T47D (cell line): ENCODE results near the gene CASKIN2.

Source experiments
- DNase-seq, 2 experiments: peaks; one replicate each; pipeline versions ENCODE4 v3.0.0 to v3.0.0-alpha.2; 2011 to 2012; ENCODE audit warnings: low read depth in 1 of 2, low spot score in 1 of 2
- JUND ChIP-seq: IDR thresholded peaks from 2 replicates; pipeline ENCODE4 v1.6.1; 2012; ENCODE audit warnings: low read depth
- in situ Hi-C: cut with HindIII; loops from 2 replicates; pipeline ENCODE4 v1.10.0; 2016; ENCODE audit warnings: low sequenced_read_pairs, low pct_unique_long_range_greater_than_20kb

CASKIN2 gene

DNA sequence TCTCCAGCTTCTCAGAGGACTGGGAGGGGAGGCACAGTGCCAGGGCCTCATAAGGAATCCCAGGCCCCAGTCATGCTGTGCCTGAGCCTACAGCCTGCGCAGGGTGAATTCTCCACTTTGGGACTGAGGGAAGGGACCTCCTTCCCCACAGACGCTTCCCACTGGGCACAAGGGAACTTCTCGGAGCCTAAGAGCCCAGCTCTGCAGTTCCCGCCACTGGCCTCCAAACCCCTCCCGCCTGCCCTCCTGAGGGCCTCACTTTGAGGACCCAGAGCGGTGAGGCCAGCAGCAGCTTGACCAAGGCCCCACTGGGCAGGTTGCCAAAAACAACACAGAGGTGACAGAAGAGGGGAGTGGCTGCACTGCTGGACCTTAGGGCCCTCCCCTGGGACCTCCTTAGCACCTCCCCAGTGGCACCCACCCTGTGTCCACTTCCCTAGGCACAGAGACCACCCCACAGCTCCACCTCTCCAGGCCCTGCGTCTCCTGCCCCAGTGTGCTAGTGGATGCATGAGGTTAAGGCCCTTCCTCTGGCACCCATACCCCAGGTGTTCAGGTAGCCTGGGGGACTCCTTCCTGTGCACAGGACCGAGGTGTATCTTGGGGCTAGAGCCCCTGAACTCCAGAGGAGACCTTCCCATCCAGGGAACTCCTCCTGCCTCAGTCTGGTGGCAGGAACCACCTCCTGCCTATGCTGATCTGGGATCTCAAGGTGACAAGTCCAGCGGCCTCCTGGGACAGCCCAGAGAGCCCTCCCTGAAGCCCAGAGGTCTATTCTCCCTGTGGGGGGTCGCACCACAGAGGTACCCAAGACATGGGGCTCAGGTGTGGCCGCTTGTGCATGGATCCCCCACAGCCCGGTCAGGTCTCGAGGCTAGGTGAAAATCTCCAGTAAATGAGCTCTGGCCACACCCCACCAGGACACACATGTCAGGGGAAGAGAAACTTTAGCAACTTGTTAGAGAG lies 3.4 kb downstream of the CASKIN2 start:
- DNase-seq, result peak in 1 of 2 experiments; percentile 25
- no peak for TF ChIP-seq JUND
- in situ Hi-C loops, result no loop called here

DNA sequence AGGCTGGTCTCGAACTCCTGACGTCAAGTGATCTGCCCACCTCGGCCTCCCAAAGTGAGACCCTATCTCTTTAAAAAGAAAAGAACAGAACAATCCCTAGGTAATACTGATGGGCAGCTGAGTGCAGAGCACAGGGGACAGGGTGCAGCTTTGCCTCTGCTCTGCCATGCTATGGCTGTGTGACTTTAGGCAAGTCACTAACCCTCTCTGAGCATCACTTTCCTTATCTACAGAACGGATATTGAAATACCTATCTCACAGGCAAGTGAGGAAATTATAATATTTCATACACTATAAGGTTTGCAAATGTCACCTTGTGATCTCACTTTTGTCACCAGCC lies 4.1 kb downstream of the CASKIN2 start:
- TF ChIP-seq JUND, result no peak
- DNase-seq, result no peak
- in situ Hi-C loops, result no loop called here

DNA sequence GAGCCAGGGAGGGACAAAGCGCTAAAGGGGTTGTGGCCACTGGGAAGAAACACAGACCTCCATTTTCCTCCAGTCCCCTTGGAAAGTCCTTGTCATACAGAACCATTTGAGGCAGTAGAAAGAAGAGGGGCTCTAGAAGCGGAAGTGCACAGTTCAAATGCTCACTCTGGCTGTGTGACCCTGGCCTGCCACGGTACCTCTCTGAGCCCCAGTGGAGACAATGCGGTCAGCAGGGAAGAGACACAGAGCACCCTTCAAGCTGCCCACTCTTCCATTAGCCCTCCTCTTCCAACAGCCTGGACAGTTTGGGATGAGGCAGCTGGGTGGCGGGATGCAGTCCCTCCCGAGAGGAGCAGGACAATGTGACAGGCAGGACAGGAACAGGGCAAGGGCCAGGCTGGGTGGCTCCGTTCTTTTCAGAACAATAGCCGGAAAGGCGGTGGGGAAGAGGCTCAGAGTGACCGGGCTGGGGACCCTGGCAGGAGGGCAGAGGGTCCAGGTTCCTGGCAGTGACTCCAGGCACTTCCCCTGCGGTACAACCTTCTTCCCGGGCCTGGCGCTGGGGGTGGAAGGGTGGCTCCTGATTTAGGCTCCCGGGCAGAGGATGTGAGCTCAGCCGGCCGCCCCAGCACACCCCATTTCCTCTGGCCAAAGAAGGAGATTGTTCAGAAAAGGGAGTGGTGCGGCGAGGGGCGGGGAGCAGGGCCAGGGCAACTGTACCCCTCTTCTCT lies 5.6 kb downstream of the CASKIN2 start:
- in situ Hi-C loops, result no loop called here
- DNase-seq, result no peak
- TF ChIP-seq JUND, result no peak

DNA sequence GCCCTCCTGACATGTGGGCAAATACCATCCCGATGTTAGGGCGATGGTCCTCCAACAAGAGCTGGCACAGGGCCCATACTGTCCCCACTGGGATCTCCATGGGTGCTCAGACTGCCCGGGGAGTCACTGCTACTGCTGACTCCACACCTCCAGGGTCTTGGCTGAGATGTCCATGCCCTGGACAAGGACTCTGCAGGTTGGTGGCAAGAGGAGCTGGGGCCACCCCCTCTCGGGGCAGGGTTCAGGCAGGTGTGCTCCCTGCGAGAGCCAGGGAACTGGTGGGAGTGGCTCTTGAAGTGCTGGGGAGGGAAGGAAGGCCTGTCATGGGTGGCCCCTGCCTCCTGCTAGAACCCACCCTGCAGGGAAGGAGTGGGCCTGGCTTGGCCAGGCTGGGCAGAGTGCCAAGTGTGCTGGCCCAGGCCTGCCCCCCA lies 6.4 kb downstream of the CASKIN2 start:
- in situ Hi-C loops, result no loop called here

DNA sequence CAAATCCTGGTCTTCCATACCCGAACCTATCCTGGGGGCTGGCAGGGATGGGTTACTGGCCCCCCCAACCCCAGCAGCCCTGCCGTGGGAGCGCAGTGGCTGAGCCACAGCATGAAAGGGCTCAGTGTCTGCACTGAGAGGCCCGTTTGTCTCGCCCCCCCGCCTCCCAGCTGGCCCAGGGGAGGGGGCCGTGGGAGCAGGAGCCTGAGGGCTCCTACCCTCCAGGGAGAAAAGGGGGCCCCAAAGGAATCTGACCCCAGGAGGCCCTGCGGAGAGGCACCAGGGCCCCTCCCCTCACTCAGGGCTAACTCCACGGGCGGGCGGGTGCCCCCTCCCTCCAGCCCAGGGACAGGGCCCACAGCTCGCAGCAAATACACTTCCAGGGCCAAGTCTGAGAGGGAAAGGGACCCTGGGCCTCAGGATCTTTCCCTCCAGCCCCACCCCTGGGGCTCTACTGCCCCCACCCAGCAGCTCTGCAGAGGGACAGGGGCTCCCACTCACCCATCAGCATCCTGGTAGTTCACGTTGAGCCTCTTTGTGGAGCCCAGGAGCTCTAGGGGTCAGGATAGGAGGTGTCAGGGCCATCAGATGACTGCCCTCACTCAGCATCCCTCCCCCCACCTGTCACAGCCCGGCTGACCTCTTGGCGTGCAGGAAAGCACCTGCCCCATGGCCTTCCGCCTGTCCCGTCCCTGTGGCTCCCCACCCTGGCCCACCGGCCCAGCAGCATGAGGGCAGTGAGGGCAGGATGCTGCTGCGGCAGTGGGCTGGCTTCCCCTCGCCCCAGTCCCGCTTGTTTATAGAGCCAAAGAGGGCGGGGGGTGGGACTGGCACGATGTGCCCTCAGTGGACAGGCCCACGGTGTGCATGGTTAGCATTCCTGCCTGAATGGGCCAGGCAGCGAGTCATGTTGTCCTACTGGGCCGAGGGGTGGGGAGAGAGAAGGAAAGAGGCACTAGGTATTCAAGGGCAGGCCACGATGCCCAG lies 7.3 kb downstream of the CASKIN2 start:
- in situ Hi-C loops, result no loop called here
- DNase-seq, result no peak
- TF ChIP-seq JUND, result no peak

More for the DNA sequence above, 6.4 kb downstream of the CASKIN2 start:
- DNase-seq, result no peak
- no peak for TF ChIP-seq JUND

DNA sequence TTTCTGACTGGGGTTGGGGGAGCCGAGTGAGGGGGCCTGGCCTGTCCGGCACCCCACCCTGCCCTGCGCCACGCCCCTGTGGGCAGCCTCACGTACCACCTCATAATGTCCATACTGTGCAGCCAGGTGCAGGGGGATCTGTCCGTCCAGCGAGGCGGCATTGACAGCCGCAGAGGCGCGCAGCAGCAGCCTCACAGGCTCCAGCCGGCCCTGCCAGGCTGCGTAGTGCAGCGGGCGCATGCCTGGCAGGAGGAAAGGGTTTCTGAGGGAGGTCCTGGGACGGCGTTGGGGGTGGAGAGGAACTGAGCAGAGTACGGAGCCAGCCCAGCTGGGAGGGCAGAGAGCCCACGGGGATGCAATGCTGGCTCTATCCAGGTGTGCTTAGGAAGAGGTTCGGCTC lies 8.4 kb downstream of the CASKIN2 start:
- no peak for DNase-seq
- no peak for TF ChIP-seq JUND
- in situ Hi-C loops, result no loop called here

DNA sequence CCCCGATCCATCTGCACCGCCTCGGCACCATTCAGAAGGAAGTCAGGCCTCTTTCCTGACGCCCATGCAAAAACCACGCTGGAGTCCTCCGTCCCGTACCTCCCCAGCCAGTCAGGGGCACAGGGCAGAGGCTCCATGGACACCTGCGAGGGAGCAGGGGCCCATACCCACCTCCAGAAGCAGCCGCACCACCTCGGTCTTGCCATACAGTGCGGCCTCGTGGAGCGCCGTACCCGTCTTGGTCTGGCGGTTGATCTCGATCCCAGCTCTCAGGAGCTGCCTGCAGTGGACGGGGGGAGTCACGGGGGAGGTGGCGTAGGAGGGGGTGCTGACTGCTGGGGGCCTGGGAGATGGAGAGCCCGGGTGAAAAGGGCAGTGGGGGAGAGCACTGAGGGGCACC lies 9.2 kb downstream of the CASKIN2 start:
- in situ Hi-C loops, result no loop called here
- no peak for TF ChIP-seq JUND

DNA sequence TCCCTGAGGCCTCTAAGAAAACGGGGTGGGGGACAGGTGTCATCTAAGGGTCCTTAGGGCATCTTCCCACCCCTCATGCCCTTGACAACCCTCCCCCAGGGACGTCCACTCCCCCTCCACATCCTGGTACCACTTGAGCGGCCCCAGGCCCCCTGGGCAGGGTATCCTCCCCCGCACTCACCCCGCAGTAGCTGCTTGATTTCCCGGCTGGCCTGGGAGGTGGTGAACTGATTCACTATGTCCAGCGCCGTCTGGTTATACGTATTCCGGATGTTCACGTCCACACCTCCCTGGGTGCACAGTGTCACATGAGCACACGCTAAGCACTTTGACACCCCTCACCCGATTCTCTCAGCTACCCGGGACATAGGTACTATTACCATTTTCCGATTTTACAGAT lies 9.7 kb downstream of the CASKIN2 start:
- in situ Hi-C loops, result no loop called here
- no peak for DNase-seq
- no peak for TF ChIP-seq JUND

More for the DNA sequence above, 9.2 kb downstream of the CASKIN2 start:
- no peak for DNase-seq

DNA sequence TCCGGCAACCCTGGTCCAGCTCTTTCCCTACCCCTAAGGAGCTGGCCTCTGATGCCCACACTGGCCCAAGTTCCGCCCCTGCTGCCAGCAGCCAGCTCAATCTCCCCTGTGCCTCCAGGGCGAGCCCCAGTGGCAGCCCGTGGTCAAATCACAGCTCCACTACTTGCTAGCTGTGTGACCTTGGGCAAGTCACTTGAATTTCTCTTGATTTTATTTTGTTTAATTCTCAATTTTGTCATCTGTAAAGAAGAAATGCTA lies 10.3 kb downstream of the CASKIN2 start:
- no peak for DNase-seq
- in situ Hi-C loops, result no loop called here
- TF ChIP-seq JUND, result no peak

DNA sequence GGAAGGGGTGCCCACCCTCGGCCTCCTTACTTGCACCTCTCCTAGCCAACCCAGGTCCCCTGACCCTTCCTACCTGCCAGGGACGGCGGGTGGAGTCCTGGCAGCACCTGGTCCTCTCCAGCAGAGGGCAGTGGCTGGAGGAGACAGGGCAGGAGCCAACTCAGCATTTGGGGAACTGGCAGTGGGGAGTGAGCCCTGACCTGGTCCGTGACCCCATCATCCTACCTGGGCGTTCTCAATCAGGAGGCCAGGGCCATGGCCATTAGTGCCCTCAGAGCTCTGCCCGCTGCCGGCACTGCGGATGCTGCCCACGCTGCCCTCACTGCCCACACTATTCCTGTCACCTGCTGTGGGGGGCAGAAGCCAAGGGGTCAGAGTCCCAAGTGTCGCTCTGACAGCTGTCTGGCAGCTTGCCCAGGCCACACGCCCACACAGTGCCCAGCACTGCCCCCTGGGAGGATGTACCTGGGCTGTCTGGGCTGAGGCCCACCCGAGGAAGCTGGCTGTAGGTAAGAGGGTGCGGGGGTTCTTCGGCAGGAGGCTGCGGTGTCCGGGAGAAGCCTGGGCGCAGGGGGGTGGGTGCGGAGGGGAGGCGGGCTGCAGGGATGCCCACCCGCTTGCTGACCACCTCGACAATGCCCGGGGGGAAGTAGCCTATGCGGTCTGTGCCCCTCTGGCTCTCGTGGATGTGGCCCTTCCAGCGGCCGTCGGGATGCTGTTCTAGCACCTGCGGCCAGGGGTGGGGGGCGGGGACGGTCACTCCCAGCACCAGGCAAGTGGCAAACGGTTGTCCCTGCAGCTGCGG lies 10.8 kb downstream of the CASKIN2 start:
- no peak for TF ChIP-seq JUND
- in situ Hi-C loops, result no loop called here
- peak; percentile 65 to 92 for DNase-seq

DNA sequence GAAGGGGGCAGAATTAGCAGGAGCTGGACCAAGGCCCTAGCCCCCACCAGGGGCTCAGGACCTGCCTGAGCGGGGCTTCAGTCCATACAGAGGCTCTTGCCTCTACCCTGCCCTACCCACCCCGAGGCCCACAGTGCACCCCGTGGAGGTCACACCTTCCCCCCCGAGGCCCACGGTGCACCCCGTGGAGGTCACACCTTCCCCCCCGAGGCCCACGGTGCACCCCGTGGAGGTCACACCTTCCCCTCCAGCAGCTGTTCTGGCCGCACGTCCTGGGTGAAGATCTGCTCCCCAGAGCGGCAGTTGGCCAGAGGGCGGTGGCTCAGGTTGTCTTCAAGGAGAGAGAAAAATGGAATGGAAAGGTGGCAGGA lies 11.4 kb downstream of the CASKIN2 start:
- in situ Hi-C loops, result no loop called here
- TF ChIP-seq JUND, result no peak
- no peak for DNase-seq
